COR-L47 (cell line): ENCODE measurements around the gene RSU1.

Experiments used
- DNase-seq: peaks from one replicate; lab custom pipeline; 2025; lab: John Stamatoyannopoulos, UW

Gene RSU1

GRCh38 chr10:16674147-16674703, 143.0 kb downstream of the RSU1 start:
- peak; percentile 32 for DNase-seq

GRCh38 chr10:16673443-16673842, 143.8 kb downstream of the RSU1 start:
- peak; percentile 54 for DNase-seq

- DNase-seq = no peak
These were observed 153.8 kb downstream of the RSU1 start for GRCh38 chr10:16663444-16663843.

DNA sequence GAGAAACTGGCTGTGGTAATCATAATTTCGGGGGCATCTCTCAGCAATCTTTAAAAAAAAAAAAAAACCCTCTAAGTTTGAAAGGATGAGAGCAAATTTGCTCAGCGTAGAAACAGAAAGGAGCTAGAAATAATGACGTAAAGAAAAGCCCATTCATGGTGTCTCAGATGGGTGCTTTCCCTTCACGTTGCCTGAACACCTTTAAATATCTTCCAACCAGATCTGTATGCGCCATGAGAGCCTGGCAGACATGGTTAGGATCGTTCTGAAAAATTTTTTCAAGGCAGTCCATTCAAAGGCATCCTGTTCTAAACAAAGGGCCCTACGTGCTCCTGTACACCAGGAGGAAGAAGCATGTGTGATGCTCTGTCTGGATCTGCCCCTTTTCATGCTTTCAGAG, 154.3 kb downstream of the RSU1 start:
- no peak for DNase-seq

GRCh38 chr10:16656895-16657294, 160.3 kb downstream of the RSU1 start:
- DNase-seq = no peak

GRCh38 chr10:16653224-16653623, 164.0 kb downstream of the RSU1 start:
- DNase-seq = no peak

DNA sequence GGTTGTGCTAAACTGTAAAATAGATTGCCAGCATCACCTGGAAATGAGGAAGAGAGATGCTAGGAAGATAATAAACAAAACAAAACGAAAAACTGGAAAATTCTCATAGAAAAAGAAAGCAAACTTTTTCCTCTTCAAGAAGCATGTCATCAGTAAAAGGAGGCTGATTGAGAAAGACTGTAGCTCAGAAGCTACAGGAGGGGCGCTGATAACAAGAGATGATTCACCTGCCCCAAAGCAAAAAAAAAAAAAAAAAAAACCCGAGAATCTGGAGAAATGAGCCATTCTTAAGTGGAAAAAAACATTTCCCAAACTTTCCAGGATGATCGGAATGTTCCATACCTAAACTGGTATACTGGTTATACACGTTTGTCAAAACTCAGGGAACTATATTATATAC, 165.1 kb downstream of the RSU1 start:
- no peak for DNase-seq

DNA sequence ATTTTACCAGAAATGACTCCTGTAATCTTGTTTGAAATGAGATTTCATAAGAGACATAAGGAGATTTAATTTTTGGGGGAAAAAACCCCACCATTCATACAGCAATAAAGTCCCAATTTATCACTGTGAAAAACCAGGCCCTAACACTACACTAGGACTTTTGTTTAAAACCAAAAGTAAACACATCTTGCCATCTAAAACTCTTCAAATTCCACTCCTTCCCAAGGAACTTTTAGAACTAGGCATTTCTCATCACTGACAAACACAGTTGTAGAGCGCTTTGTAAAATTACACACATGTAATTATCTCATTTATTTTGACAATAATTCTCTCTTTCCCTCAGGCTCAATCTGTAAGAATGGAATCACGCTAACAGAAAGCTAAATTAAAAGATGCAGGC, 167.5 kb downstream of the RSU1 start:
- no peak for DNase-seq

DNA sequence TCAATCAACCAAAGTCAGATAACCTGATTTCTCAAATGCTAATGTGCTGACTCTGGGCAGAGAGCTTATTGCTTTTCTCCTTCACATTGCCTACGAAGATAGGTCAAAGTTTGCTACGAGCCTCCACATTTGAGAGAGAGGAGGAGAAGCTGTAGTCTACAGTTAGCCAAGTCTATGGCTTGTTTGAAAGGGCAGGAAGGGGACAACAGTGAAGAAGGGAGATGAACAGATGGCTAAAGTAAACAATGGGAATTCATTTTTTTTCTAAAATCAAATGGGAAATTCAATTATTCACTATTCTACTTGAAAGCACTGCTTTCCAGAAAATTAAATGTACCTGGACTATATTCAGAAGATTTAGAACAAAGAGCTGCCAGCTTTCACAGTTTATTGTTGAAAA, 168.9 kb downstream of the RSU1 start:
- no peak for DNase-seq

DNA sequence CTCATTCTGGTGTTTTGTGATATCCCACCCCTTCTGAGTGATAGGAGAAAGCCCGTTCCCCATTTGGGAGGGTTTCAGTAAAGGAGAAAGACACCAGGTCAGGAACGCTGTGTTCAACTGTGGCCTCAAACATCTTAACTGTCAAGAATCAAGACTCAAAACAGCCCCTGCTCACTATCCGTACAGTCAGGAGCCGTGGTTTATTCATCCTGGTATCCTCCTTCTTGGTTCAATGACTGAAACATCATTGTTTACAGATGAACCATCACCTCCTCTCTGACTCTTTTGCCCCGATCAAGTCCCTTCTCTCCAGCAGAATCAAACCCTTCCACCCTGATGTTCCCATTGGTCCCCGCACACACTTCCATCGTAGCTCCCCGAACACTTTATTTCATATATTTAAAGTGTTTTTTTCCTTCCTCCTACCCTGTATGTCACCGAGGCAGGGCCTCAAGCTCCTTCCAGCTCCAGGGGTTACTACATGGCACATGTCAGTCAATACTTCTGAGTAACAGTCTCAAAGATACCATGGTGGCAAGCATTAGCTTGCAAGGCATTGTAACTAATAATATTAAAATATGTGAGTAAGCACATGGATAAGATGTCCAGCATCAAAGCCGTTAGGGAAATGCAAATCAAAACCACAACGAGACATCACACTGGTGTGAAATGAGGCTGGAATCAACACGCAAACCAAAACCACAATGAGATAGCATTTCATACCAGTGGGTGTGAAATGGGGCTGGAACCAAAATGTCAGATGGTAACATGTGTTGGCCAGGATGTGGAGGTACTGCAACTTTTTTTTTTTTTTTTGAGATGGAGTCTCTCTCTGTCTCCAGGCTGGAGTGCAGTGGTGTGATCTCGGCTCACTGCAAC, 170.8 kb downstream of the RSU1 start:
- DNase-seq = no peak

DNA sequence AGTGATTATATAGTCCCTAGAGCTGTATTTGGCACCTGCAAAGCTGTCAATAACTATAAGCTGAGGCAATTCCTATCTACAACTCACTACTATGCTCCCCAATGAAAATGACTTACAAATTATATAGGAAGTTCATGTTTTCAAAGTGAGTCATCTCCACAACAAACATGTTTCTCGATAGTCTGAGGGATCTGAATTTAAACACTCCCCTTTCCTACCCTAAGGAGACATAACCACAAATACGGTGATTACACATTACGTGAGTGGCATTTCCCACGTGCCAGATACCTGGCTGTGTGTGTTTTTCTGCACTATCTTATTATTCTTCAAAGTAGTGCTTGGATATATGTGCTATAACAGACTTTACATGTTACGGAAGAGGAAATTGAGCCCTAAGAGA, 173.1 kb downstream of the RSU1 start:
- no peak for DNase-seq

GRCh38 chr10:16643502-16643901, 173.7 kb downstream of the RSU1 start:
- DNase-seq = no peak

DNA sequence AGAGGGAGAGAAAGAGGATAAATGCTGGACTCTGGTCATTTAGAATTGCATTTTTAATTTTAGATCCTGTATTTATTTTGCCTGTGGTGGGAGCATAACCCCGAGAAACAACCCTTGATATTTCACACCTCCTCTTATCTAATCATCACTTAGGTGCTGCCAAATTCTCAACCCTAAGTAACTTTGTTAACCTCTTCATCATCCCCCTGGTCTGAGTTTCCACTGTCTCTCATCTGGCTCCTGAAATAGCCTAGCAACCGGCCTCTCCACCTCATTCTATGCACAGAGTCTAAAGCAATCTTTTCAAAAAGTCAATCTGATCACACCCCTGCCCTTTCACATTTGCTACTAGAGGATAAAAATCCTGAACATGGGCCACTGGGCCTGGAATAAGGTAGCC, 177.1 kb downstream of the RSU1 start:
- no peak for DNase-seq

DNA sequence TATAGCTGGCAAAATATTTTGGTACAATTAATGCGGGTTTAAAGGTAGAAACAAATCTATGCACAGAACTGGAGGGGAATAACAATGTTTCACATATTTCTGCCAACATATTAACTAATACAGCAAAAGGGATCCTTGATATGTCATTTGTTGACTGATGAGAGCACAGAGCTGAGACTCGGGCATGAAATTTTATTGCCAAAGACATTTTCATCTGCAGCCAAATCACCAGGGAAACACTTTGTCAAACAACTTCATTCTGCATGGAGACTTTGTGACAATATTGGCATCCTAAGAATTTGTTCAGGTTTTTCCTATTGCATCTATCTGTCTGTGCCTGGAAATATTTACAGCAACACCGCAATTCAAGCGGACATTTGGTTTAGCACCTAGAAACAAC, 177.8 kb downstream of the RSU1 start:
- DNase-seq = no peak

DNA sequence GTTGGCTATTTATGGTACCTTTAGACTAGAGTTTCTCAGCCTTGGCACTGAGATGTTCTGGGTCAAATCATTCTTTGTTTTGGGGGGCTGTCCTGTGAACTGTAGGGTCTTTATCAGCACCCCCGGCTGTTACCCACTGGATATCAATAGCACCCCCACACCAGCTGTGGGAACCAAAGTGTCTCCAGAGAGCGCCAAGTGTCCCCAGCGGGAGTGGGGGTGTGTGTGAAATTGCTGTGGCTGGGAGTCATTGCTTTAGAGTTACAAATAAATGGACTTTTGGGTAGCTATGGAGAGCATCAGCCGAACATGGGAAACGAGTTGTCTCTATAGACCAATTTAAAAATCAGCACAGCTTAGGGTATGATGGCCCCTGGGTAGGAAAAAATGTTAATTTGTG, 184.2 kb downstream of the RSU1 start:
- no peak for DNase-seq

DNA sequence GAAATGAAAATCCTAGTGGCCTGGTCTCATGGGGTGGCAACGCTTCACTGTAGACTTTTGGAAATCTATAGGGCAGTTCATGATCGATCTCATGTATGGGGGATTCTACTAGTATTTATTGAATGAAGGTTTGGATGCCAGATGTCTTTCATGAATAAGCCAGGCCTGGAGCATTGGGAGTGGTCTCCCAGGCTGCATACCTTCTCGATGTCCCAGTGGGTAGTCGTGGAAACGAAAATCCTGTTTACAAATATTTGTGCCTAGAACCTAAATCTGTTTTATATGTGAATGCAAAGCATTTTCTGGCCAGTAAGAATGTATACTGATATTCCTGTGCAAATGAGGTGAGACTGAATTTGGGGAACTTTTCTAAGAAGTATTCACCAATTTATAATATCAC, 190.5 kb downstream of the RSU1 start:
- DNase-seq = no peak

DNA sequence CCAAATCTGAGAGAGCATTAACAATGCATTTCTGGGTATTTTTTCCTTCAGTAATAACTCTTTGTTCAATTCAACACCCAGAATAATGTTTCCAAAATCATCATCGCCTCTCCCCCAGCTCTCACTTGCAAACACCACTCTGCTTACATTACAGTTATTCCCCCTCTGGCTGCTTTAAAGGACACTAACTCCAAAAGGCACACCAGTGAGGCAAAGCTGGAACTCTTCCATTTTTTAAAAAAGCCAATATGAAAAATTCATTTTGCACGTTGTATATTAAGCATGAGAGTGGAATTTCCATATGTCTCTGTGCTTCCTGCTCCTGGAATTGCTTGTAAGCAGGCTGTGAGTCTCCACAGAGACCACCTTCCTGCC, 204.3 kb downstream of the RSU1 start:
- no peak for DNase-seq

- DNase-seq = no peak
These were observed 204.9 kb downstream of the RSU1 start for GRCh38 chr10:16612115-16612980.

DNA sequence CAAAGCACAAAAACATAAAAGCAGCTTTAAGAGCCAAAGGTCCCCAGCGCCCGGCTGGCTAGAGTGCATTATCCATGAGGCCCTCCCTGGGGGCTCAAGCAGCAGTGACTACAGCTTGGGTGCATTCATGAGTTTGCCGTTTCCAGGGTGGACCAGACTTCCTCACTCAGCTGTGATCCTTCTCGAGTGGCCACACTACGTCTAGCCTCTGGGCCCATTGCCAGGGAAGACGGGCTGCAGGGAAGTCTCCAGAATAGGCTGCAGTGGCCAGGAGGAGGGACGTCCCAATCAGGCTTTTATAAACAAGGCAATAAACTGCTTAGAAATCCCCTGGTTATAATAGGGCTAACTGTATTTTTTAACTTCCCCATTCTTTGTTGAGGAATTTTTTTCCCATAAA, 206.2 kb downstream of the RSU1 start:
- DNase-seq = no peak

GRCh38 chr10:16609211-16609610, 208.0 kb downstream of the RSU1 start:
- DNase-seq = no peak

DNA sequence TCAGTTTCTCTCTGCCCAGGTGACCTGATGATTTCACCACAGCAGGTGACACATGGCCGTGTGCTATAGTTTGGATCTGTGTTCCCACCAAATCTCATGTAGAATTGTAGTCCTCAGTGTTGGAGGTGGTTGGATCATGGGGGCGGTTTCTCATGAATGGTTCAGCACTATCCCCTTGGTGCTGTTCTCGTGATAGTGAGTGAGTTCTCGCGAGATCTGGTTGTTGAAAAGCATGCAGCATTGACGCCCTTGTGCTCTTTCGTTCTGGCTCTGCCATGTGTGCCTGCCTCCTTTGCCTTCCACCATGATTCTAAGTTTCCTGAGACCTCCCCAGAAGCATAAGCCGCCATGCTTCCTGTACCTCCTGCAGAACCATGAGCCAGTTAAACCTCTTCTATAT, 210.3 kb downstream of the RSU1 start:
- no peak for DNase-seq

GRCh38 chr10:16606421-16606820, 210.8 kb downstream of the RSU1 start:
- DNase-seq = no peak

GRCh38 chr10:16603308-16603707, 213.9 kb downstream of the RSU1 start:
- no peak for DNase-seq
